HG02798 (cell line): ENCODE results near the gene TNFRSF1A.

Source experiments
- ATAC-seq: cut with Tn5 transposase; IDR thresholded peaks from one replicate; pipeline ENCODE4 v1.9.1; 2021; ENCODE audit warnings: mild to moderate bottlenecking; ENCODE audit not compliant: unreplicated experiment, poor library complexity

TNFRSF1A gene

GRCh38 chr12:6341417-6342139 is at the start of gene TNFRSF1A:
Gene TNFRSF1A, minus strand, starts transcription at chr12:6342076. Its CDS starts 262 bp downstream, at chr12:6341814.
- ATAC-seq = no peak

GRCh38 chr12:6391013-6391412 is 49.1 kb upstream of the TNFRSF1A start:
- no peak for ATAC-seq

GRCh38 chr12:6390084-6390799 is 48.4 kb upstream of the TNFRSF1A start:
- ATAC-seq = no peak

- no peak for ATAC-seq
These were observed 45.7 kb upstream of the TNFRSF1A start for GRCh38 chr12:6387541-6387940.

GRCh38 chr12:6386491-6386890 is 44.6 kb upstream of the TNFRSF1A start:
- ATAC-seq = no peak

GRCh38 chr12:6386038-6386437 is 44.2 kb upstream of the TNFRSF1A start:
- no peak for ATAC-seq

- ATAC-seq = no peak
These were observed 42.9 kb upstream of the TNFRSF1A start for GRCh38 chr12:6384499-6385436.

GRCh38 chr12:6383572-6384498 is 42.0 kb upstream of the TNFRSF1A start, which contains the start of gene LTBR:
Gene LTBR, plus strand, starts transcription at chr12:6384162. Its CDS starts 197 bp downstream, at chr12:6384359.
- no peak for ATAC-seq

GRCh38 chr12:6382982-6383381 is 41.1 kb upstream of the TNFRSF1A start:
- no peak for ATAC-seq

GRCh38 chr12:6382371-6382770 is 40.5 kb upstream of the TNFRSF1A start:
- ATAC-seq = no peak

GRCh38 chr12:6380141-6381121 is 38.6 kb upstream of the TNFRSF1A start:
- ATAC-seq = no peak

- no peak for ATAC-seq
These were observed 37.0 kb upstream of the TNFRSF1A start for GRCh38 chr12:6378709-6379472.

GRCh38 chr12:6377667-6377994 is 35.8 kb upstream of the TNFRSF1A start:
- no peak for ATAC-seq

- no peak for ATAC-seq
These were observed 35.2 kb upstream of the TNFRSF1A start for GRCh38 chr12:6376870-6377666.

- no peak for ATAC-seq
These were observed 34.4 kb upstream of the TNFRSF1A start for GRCh38 chr12:6376079-6376869.
